Measurements from ENCODE around the gene CHD9NB. TPM values are rescaled to one million over a fixed set of nuclear protein-coding genes. Genes with fewer than 3 reads are reported as not detected.

The CHD9NB gene
- total RNA-seq, 1 donor from 2014 or later: 0.77 TPM

DNA sequence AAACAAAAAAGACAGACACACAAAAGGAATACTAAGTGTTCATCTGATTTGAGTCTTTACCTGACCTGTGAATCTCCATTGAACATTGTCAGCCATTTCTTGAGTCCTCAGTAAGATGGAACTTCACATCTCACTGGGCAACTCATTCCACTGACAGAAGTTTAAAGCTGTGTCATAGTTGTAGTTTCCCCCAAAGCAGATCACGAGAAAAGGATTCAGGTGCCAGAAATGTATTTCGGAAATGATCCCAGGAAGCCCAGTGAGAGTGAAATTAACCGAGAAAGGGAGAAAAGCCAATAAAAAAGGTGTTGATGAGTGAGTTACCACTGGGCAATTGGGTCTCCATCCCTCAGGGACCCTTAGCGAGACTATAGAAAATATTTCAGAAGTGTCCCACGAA, 8.6 kb upstream of the CHD9NB start:
- no peak for TF ChIP-seq CTCF (IDR thresholded peaks at IDR 0.05; ENCODE audit: borderline replicate concordance)
- Histone ChIP-seq H3K27me3 (ENCODE audit: low read depth) (no peaks in the 10 kb centered on the region), H3K4me3 (no peak overlapping the region), H3K27ac (replicated peaks) (peak overlapping the region; percentile 45), H3K4me1 (peaks cover 77% of the 10 kb centered on the region), H3K36me3 (no peaks in the 10 kb centered on the region), H3K9me3 (replicated peaks) (no peaks in the 10 kb centered on the region)
- no peak for DNase-seq
- intact Hi-C loops (cut with micrococcal nuclease): no loop called here

- TF ChIP-seq CTCF (IDR thresholded peaks at IDR 0.05; ENCODE audit: borderline replicate concordance): no peak
- Histone ChIP-seq H3K4me3 (no peak overlapping the region), H3K36me3 (no peaks in the 10 kb centered on the region), H3K4me1 (peaks cover 76% of the 10 kb centered on the region), H3K27me3 (ENCODE audit: low read depth) (no peaks in the 10 kb centered on the region), H3K27ac (replicated peaks) (peak overlapping the region; percentile 11), H3K9me3 (replicated peaks) (no peaks in the 10 kb centered on the region)
- no peak for DNase-seq
- intact Hi-C loops (cut with micrococcal nuclease): loop anchor here (5.0 to 10.0 kb wide), 2 partner anchors 38 to 105 kb away; no protein-coding TSS in a partner anchor
Measured at GRCh38 chr16:53059672-53060071, 7.0 kb upstream of the CHD9NB start.

DNA sequence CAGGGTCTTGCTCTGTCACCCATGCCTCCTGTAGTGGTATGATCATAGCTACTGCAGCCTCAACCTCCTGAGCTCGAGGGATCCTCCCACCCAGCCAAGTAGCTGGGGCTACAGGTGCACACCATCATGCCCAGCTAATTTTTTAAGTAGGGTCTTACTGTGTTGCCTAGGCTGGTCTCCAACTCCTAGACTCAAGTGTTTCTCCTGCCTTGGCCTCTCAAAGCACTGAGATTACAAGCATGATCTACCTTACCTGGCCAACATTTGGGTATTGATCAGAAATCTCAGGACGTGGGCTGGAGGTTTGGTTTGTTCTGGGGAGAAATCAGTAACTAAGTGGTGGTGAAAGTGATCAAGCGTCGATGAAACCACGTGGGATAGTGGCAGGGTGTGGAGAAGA, 6.2 kb upstream of the CHD9NB start:
- H3K36me3 ChIP-seq: no peaks in the 10 kb centered on the region
- H3K27me3 ChIP-seq (ENCODE audit: low read depth): no peaks in the 10 kb centered on the region
- DNase-seq: no peak
- H3K4me3 ChIP-seq: no peak overlapping the region
- H3K4me1 ChIP-seq: peaks cover 74% of the 10 kb centered on the region
- no peaks in the 10 kb centered on the region for H3K9me3 ChIP-seq (replicated peaks)
- peak overlapping the region; percentile 11 for H3K27ac ChIP-seq (replicated peaks)
- no peak for TF ChIP-seq CTCF (IDR thresholded peaks at IDR 0.05; ENCODE audit: borderline replicate concordance)
- intact Hi-C loops (cut with micrococcal nuclease): loop anchor here (5.0 to 10.0 kb wide), 2 partner anchors 38 to 106 kb away; no protein-coding TSS in a partner anchor

GRCh38 chr16:53058441-53058840, 5.7 kb upstream of the CHD9NB start:
- intact Hi-C loops (cut with micrococcal nuclease): loop anchor here (5.0 to 10.0 kb wide), 2 partner anchors 39 to 106 kb away; no protein-coding TSS in a partner anchor
- Histone ChIP-seq H3K9me3 (replicated peaks) (no peaks in the 10 kb centered on the region), H3K36me3 (no peaks in the 10 kb centered on the region), H3K27ac (replicated peaks) (peak overlapping the region; percentile 11), H3K4me3 (no peak overlapping the region), H3K27me3 (ENCODE audit: low read depth) (no peaks in the 10 kb centered on the region), H3K4me1 (peaks cover 76% of the 10 kb centered on the region)
- no peak for DNase-seq
- TF ChIP-seq CTCF (IDR thresholded peaks at IDR 0.05; ENCODE audit: borderline replicate concordance): no peak

DNA sequence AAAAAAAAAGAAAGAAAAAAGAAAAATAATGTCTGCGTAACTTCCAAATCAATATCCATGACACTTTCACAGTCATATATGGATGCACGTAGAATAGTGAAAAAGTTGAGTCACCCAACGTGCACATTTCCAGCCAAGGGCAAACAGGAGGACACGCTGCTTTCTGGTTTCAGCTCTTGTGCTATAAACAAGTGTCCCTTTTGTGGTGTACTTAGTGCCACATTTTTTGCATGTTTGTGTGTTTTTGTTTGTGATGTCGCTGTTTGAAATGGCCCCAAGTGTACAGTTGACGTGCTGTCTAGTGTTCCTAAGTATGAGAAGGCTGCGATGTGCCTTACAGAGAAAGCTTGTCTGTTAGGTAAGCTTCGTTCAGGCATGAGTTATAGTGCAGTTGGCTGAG, 5.0 kb upstream of the CHD9NB start:
- Histone ChIP-seq H3K27ac (replicated peaks) (peak overlapping the region; percentile 94), H3K36me3 (no peaks in the 10 kb centered on the region), H3K27me3 (ENCODE audit: low read depth) (no peaks in the 10 kb centered on the region), H3K9me3 (replicated peaks) (no peaks in the 10 kb centered on the region), H3K4me3 (no peak overlapping the region), H3K4me1 (peaks cover 75% of the 10 kb centered on the region)
- no peak for DNase-seq
- intact Hi-C loops (cut with micrococcal nuclease): loop anchor here (5.0 to 10.0 kb wide), 2 partner anchors 40 to 107 kb away; no protein-coding TSS in a partner anchor
- no peak for TF ChIP-seq CTCF (IDR thresholded peaks at IDR 0.05; ENCODE audit: borderline replicate concordance)

Data from left ventricle myocardium inferior (tissue), 1 donor.